Endothelial cell of umbilical vein (primary cell): Measurements from ENCODE around the gene PSTPIP1.

Experiments used
- MYC ChIP-seq: IDR thresholded peaks from one replicate; pipeline ENCODE4 v1.6.1; 2011; ENCODE audit warnings: mild to moderate bottlenecking, low read depth, low read length
- POLR2A ChIP-seq: IDR thresholded peaks from 2 replicates; pipeline ENCODE4 v1.6.1; 2012; ENCODE audit warnings: low read depth, mild to moderate bottlenecking, control low read depth, low read length
- POLR2AphosphoS5 ChIP-seq: IDR thresholded peaks from 2 replicates; pipeline ENCODE4 v1.6.1; 2012; ENCODE audit warnings: low read depth, mild to moderate bottlenecking, control low read depth, low read length, moderate library complexity; ENCODE audit not compliant: insufficient read depth
- TF ChIP-seq, protein P1 (sequence below), 2 donors: IDR thresholded peaks; 1 replicate in 1 of 2; 2 replicates in 1 of 2; pipeline ENCODE4 v1.5.1; 2011; ENCODE audit warnings: low read length in 2 of 2, mild to moderate bottlenecking in 2 of 2, moderate library complexity in 2 of 2, control low read depth in 1 of 2, inconsistent platforms in 1 of 2, low read depth in 1 of 2; ENCODE audit not compliant: insufficient read depth in 1 of 2; ENCODE audit errors: extremely low read depth in 1 of 2

GRCh38 chr15:77044228-77045042 lies 49.5 kb downstream of the PSTPIP1 start:
- TF ChIP-seq, protein P1, sequence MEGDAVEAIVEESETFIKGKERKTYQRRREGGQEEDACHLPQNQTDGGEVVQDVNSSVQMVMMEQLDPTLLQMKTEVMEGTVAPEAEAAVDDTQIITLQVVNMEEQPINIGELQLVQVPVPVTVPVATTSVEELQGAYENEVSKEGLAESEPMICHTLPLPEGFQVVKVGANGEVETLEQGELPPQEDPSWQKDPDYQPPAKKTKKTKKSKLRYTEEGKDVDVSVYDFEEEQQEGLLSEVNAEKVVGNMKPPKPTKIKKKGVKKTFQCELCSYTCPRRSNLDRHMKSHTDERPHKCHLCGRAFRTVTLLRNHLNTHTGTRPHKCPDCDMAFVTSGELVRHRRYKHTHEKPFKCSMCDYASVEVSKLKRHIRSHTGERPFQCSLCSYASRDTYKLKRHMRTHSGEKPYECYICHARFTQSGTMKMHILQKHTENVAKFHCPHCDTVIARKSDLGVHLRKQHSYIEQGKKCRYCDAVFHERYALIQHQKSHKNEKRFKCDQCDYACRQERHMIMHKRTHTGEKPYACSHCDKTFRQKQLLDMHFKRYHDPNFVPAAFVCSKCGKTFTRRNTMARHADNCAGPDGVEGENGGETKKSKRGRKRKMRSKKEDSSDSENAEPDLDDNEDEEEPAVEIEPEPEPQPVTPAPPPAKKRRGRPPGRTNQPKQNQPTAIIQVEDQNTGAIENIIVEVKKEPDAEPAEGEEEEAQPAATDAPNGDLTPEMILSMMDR (IDR thresholded peaks at IDR 0.05; ENCODE audit: extremely low read depth in 1 of 2, insufficient read depth in 1 of 2, low read depth in 1 of 2, low read length in 2 of 2), result no peak
- TF ChIP-seq MYC (no peak), POLR2AphosphoS5 (no peak), POLR2A (no peak)
